Fibroblast of lung (primary cell): ENCODE results near the gene OXT. TPM values are rescaled to one million over a fixed set of nuclear protein-coding genes. Genes with fewer than 3 reads are reported as not detected.

Experiments used
- DNase-seq, 2 donors: peaks; one replicate each; pipeline versions ENCODE4 v3.0.0 to v3.0.0-alpha.2; 2010; ENCODE audit warnings: low read depth in 2 of 2
- H2AFZ ChIP-seq: 2 replicates; pipeline ENCODE4 v1.5.1; 2012; ENCODE audit warnings: low read length, control low read depth, inconsistent platforms
- H3K27ac ChIP-seq: 2 replicates; pipeline ENCODE4 v1.5.1; 2011; ENCODE audit warnings: low read length, control low read depth; ENCODE audit not compliant: insufficient read depth
- H3K27me3 ChIP-seq: 2 replicates; pipeline ENCODE4 v1.5.1; 2011; ENCODE audit warnings: mild to moderate bottlenecking, low read length; ENCODE audit not compliant: control insufficient read depth, insufficient read depth
- H3K36me3 ChIP-seq: 2 replicates; pipeline ENCODE4 v1.5.1; 2011; ENCODE audit warnings: low read length; ENCODE audit not compliant: control insufficient read depth, insufficient read depth
- H3K4me1 ChIP-seq: 2 replicates; pipeline ENCODE4 v1.5.1; 2011; ENCODE audit warnings: low read length; ENCODE audit not compliant: control insufficient read depth, insufficient read depth; ENCODE audit errors: extremely low read depth
- H3K4me2 ChIP-seq: 2 replicates; pipeline ENCODE4 v1.5.1; 2011; ENCODE audit warnings: low read length, control low read depth; ENCODE audit not compliant: insufficient read depth; ENCODE audit errors: extremely low read depth
- H3K4me3 ChIP-seq, 4 experiments: fragments of 200-600 bp in 1 of 4; sonication (generic) in 1 of 4; replicated peaks in 1 of 4; 2 replicates each; pipeline ENCODE4 v1.5.1; 2011 to 2016; ENCODE audit warnings: low read length in 4 of 4, low read depth in 3 of 4, mild to moderate bottlenecking in 3 of 4, control low read depth in 2 of 4, inconsistent platforms in 1 of 4, mixed read lengths in 1 of 4; ENCODE audit not compliant: insufficient read depth in 1 of 4; ENCODE audit errors: control extremely low read depth in 1 of 4
- H3K79me2 ChIP-seq: 2 replicates; pipeline ENCODE4 v1.5.1; 2012; ENCODE audit warnings: mild to moderate bottlenecking, low read length, inconsistent platforms; ENCODE audit not compliant: control insufficient read depth, insufficient read depth
- H3K9ac ChIP-seq: 2 replicates; pipeline ENCODE4 v1.5.1; 2011; ENCODE audit warnings: mild to moderate bottlenecking, low read length, control low read depth; ENCODE audit not compliant: insufficient read depth
- H3K9me3 ChIP-seq: 2 replicates; pipeline ENCODE4 v1.5.1; 2012; ENCODE audit warnings: low read depth, low read length; ENCODE audit not compliant: control insufficient read depth, insufficient read depth
- H4K20me1 ChIP-seq: 2 replicates; pipeline ENCODE4 v1.5.1; 2011; ENCODE audit warnings: low read length; ENCODE audit not compliant: control insufficient read depth, insufficient read depth; ENCODE audit errors: extremely low read depth
- EZH2 ChIP-seq: IDR thresholded peaks from 2 replicates; pipeline ENCODE4 v1.5.1; 2012; ENCODE audit warnings: low read length, control low read depth, mild to moderate bottlenecking; ENCODE audit errors: missing control alignments
- polyA plus RNA-seq, 2 donors: library from polyadenylated mRNA; depleted of rRNA in 1 of 2; stranded (reverse) in 1 of 2; unstranded in 1 of 2; fragments of >200 nt; gene quantifications; 2 replicates each; pipeline ENCODE4 v1.2.1, GENCODE V29; 2011 to 2012; ENCODE audit warnings: missing spikeins in 1 of 2
- total RNA-seq: library from RNA; depleted of rRNA; stranded (reverse); fragments of >200 nt; gene quantifications from 2 replicates; pipeline ENCODE4 v1.2.1, GENCODE V29; 2014
- TF ChIP-seq, protein P1 (sequence below), 2 donors: IDR thresholded peaks in 1 of 2; conservative IDR thresholded peaks in 1 of 2; 1 replicate in 1 of 2; 2 replicates in 1 of 2; pipeline ENCODE4 v1.5.1; 2011 to 2012; ENCODE audit warnings: low read length in 2 of 2, control low read depth in 1 of 2, inconsistent platforms in 1 of 2, low read depth in 1 of 2, mild to moderate bottlenecking in 1 of 2

Gene OXT
- total and polyA plus RNA-seq, 2 donors (not counting 1 experiment from before 2014, with no cell fraction given), result not detected

DNA sequence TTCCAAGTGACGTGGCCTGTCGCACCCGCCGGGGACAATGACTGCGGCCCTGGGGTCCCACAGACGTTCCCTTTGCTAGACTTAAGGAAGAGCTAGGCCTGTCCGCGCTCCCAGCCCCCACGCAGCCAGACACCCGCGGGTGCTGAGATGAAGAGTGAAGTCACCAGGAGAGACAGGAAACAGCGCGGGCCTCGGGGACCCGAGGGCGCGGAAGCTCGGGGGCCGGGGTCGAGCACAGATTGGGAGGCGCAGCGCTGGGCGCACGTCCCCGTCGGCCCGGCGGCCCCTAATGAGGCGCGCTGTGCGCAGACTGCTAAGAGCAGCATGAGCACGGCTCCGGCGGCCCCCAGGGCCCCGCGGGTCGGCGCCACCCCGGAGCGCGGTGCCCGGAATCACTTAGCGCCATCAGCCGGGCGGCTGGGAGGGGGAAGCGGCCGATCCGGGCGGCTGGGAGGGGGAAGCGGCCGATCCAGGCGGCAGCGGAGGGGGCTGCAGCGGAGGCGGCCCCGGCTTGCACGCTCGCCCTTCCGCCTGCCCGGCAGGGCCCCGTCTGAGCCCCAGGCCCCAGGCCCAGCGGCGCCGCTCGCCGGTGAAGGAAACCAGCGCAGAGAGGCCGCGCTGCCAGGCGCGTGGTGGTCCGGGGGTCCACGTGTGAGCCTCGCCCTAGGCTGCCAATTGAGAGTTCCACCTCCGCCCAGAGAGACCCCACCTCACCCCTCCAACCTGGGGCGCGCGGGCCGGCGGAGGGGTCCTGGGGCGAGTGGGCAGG, 21.4 kb downstream of the OXT start:
- TF ChIP-seq, protein P1, sequence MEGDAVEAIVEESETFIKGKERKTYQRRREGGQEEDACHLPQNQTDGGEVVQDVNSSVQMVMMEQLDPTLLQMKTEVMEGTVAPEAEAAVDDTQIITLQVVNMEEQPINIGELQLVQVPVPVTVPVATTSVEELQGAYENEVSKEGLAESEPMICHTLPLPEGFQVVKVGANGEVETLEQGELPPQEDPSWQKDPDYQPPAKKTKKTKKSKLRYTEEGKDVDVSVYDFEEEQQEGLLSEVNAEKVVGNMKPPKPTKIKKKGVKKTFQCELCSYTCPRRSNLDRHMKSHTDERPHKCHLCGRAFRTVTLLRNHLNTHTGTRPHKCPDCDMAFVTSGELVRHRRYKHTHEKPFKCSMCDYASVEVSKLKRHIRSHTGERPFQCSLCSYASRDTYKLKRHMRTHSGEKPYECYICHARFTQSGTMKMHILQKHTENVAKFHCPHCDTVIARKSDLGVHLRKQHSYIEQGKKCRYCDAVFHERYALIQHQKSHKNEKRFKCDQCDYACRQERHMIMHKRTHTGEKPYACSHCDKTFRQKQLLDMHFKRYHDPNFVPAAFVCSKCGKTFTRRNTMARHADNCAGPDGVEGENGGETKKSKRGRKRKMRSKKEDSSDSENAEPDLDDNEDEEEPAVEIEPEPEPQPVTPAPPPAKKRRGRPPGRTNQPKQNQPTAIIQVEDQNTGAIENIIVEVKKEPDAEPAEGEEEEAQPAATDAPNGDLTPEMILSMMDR (conservative IDR thresholded peaks at IDR 0.05 in 1 of 2, IDR thresholded peaks at IDR 0.05 in 1 of 2; ENCODE audit: low read depth in 1 of 2, low read length in 2 of 2), result no peak
- TF ChIP-seq EZH2, result peak; percentile 50
- Histone ChIP-seq H3K9me3 (no peaks in the 10 kb centered on the region), H3K27ac (no peak overlapping the region), H3K36me3 (no peaks in the 10 kb centered on the region), H2AFZ (peak overlapping the region; percentile 30), H3K27me3 (peaks cover 7% of the 10 kb centered on the region), H3K4me3 (peak overlapping the region in 1 of 4 experiments; percentile 33), H3K9ac (no peak overlapping the region), H3K4me1 (no peaks in the 10 kb centered on the region), H3K79me2 (no peaks in the 10 kb centered on the region), H4K20me1 (no peaks in the 10 kb centered on the region), H3K4me2 (peak overlapping the region; percentile 44)
- peak in 1 of 2 donors; percentile 28 for DNase-seq

DNA sequence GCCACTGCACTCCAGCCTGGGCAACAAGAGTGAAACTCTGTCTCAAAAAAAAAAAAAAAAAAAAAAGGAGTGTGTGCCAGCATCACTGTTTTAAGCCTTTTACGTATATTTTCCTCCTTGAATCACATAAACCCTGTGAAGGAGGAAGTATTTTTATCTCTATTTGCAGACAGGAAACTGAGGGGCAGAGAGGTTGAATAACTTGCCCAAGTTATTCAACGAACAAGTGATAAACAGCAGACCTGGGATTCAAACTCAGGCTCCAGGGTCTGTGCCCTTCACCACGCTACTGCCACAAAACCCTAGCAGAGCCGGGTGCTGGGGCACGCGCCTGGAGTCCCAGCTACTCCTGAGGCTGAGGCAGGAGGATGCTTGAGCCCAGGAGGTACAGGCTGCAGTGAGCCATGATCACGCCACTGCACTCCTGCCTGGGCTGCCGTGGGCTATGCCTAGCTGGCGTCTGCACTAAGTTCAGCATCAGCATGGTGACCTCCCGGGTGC, 22.5 kb downstream of the OXT start:
- Histone ChIP-seq H3K79me2 (no peaks in the 10 kb centered on the region), H2AFZ (no peak overlapping the region), H3K27me3 (peaks cover 3% of the 10 kb centered on the region), H3K36me3 (no peaks in the 10 kb centered on the region), H3K4me2 (no peak overlapping the region), H3K4me3 (no peak overlapping the region), H4K20me1 (no peaks in the 10 kb centered on the region), H3K9me3 (no peaks in the 10 kb centered on the region), H3K27ac (no peak overlapping the region), H3K9ac (no peak overlapping the region), H3K4me1 (no peaks in the 10 kb centered on the region)
- no peak for TF ChIP-seq EZH2
- TF ChIP-seq, protein P1 (conservative IDR thresholded peaks at IDR 0.05 in 1 of 2, IDR thresholded peaks at IDR 0.05 in 1 of 2; ENCODE audit: low read depth in 1 of 2, low read length in 2 of 2), result no peak
- DNase-seq, result no peak

DNA sequence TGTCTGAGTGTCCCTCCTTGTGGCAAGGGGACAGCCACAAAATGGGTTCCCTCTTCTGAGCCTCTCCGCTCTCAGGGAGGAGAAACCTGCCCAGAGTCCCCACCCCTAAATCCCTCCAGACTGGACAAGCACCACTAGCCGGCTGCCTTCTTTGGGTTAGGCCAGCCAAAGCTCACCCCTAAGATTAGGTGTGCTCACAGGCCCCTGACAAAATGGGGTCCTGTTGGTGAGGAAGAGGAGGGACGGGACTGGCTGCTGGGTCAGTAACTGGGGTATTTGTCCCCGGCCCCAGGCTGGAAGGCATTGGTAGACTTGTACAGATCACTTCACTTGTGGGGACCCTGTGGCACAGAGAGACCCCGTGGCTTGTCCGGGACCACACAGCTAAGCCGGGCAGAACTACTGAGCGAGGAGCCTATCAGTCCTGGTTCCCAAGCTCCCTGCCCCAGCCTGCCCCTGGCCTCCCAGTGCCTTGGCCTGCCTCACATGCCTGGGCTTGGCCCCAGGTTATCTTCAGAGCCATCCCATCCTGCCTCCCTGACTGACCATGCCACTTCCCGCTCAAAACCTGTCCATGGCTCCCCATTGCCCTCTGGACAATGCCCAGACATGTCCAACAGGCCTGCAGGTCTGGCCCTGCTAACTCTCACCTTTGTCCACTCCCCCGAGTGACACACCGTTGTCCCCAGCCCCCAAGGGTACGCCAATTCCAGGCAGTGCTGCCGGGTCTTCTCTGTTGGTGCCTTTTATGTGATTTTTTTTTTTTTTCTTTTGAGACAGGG, 23.6 kb downstream of the OXT start:
- Histone ChIP-seq H4K20me1 (no peaks in the 10 kb centered on the region), H3K9ac (no peak overlapping the region), H3K4me2 (no peak overlapping the region), H3K27me3 (peaks cover under 1% of the 10 kb centered on the region), H3K36me3 (no peaks in the 10 kb centered on the region), H3K4me1 (no peaks in the 10 kb centered on the region), H3K9me3 (no peaks in the 10 kb centered on the region), H3K27ac (no peak overlapping the region), H3K79me2 (no peaks in the 10 kb centered on the region), H2AFZ (no peak overlapping the region), H3K4me3 (no peak overlapping the region)
- no peak for TF ChIP-seq EZH2
- no peak for DNase-seq
